ENCODE measurements around the gene RGS17. TPM values are rescaled to one million over a fixed set of nuclear protein-coding genes. Genes with fewer than 3 reads are reported as not detected.
A peak's percentile ranks its signal among the peaks of the same experiment; 100 is the strongest.
"Not testable (repeated sequence)": the region's sequence is repeated elsewhere in the genome, so short reads cannot be mapped to it uniquely, and the experiment has no call there.

The RGS17 gene
- total RNA-seq (2014; rRNA removed; shearing (Covaris generic)): 1.1 and 1.2 TPM in 2 replicates
- 0.95 and 1.5 TPM in 2 replicates for polyA plus RNA-seq (2015; cell fraction: cytosol; rRNA removed)
- polyA plus RNA-seq (2015; cell fraction: nucleus; rRNA removed): 1.3 and 1.6 TPM in 2 replicates

GRCh38 chr6:153131037-153131981 is at the start of gene RGS17:
Gene RGS17, minus strand, starts transcription at chr6:153131282. Its CDS starts 87,264 bp downstream, at chr6:153044018.
- in situ Hi-C loops (cut with HindIII; ENCODE audit: low pct_unique_long_range_greater_than_20kb, low sequenced_read_pairs): no loop called here
- peak; percentile 63 for DNase-seq (ENCODE audit: low read depth, low spot score)

- DNase-seq (ENCODE audit: low read depth, low spot score): no peak
Observed at GRCh38 chr6:153172815-153173214, 41.7 kb upstream of the RGS17 start.

GRCh38 chr6:153170511-153170910 is 39.4 kb upstream of the RGS17 start:
- DNase-seq (ENCODE audit: low read depth, low spot score): no peak
- in situ Hi-C loops (cut with HindIII; ENCODE audit: low pct_unique_long_range_greater_than_20kb, low sequenced_read_pairs): no loop called here

More at GRCh38 chr6:153172815-153173214, 41.7 kb upstream of the RGS17 start:
- in situ Hi-C loops (cut with HindIII; ENCODE audit: low pct_unique_long_range_greater_than_20kb, low sequenced_read_pairs): no loop called here

- in situ Hi-C loops (cut with HindIII; ENCODE audit: low pct_unique_long_range_greater_than_20kb, low sequenced_read_pairs): no loop called here
- no peak for DNase-seq (ENCODE audit: low read depth, low spot score)
Observed at GRCh38 chr6:153167907-153168306, 36.8 kb upstream of the RGS17 start.

- in situ Hi-C loops (cut with HindIII; ENCODE audit: low pct_unique_long_range_greater_than_20kb, low sequenced_read_pairs): no loop called here
- DNase-seq (ENCODE audit: low read depth, low spot score): no peak
Observed at GRCh38 chr6:153167061-153167891, 36.2 kb upstream of the RGS17 start.

- in situ Hi-C loops (cut with HindIII; ENCODE audit: low pct_unique_long_range_greater_than_20kb, low sequenced_read_pairs): no loop called here
Observed at GRCh38 chr6:153162646-153163045, 31.6 kb upstream of the RGS17 start.

GRCh38 chr6:153162172-153162571 is 31.1 kb upstream of the RGS17 start:
- in situ Hi-C loops (cut with HindIII; ENCODE audit: low pct_unique_long_range_greater_than_20kb, low sequenced_read_pairs): no loop called here

More at GRCh38 chr6:153162646-153163045, 31.6 kb upstream of the RGS17 start:
- no peak for DNase-seq (ENCODE audit: low read depth, low spot score)

GRCh38 chr6:153160221-153160620 is 29.1 kb upstream of the RGS17 start:
- in situ Hi-C loops (cut with HindIII; ENCODE audit: low pct_unique_long_range_greater_than_20kb, low sequenced_read_pairs): no loop called here
- no peak for DNase-seq (ENCODE audit: low read depth, low spot score)

More at GRCh38 chr6:153162172-153162571, 31.1 kb upstream of the RGS17 start:
- DNase-seq (ENCODE audit: low read depth, low spot score): no peak

- in situ Hi-C loops (cut with HindIII; ENCODE audit: low pct_unique_long_range_greater_than_20kb, low sequenced_read_pairs): no loop called here
- DNase-seq (ENCODE audit: low read depth, low spot score): no peak
Observed at GRCh38 chr6:153150752-153151440, 19.8 kb upstream of the RGS17 start.

GRCh38 chr6:153150371-153150751 is 19.3 kb upstream of the RGS17 start:
- DNase-seq (ENCODE audit: low read depth, low spot score): no peak
- in situ Hi-C loops (cut with HindIII; ENCODE audit: low pct_unique_long_range_greater_than_20kb, low sequenced_read_pairs): no loop called here

GRCh38 chr6:153149891-153150290 is 18.8 kb upstream of the RGS17 start:
- no peak for DNase-seq (ENCODE audit: low read depth, low spot score)
- in situ Hi-C loops (cut with HindIII; ENCODE audit: low pct_unique_long_range_greater_than_20kb, low sequenced_read_pairs): no loop called here

- in situ Hi-C loops (cut with HindIII; ENCODE audit: low pct_unique_long_range_greater_than_20kb, low sequenced_read_pairs): no loop called here
- no peak for DNase-seq (ENCODE audit: low read depth, low spot score)
Observed at GRCh38 chr6:153146413-153146812, 15.3 kb upstream of the RGS17 start.

GRCh38 chr6:153145591-153145990 is 14.5 kb upstream of the RGS17 start:
- in situ Hi-C loops (cut with HindIII; ENCODE audit: low pct_unique_long_range_greater_than_20kb, low sequenced_read_pairs): no loop called here
- DNase-seq (ENCODE audit: low read depth, low spot score): no peak

- in situ Hi-C loops (cut with HindIII; ENCODE audit: low pct_unique_long_range_greater_than_20kb, low sequenced_read_pairs): no loop called here
- DNase-seq (ENCODE audit: low read depth, low spot score): no peak
Observed at GRCh38 chr6:153143200-153143599, 12.1 kb upstream of the RGS17 start.

- no peak for DNase-seq (ENCODE audit: low read depth, low spot score)
- in situ Hi-C loops (cut with HindIII; ENCODE audit: low pct_unique_long_range_greater_than_20kb, low sequenced_read_pairs): no loop called here
Observed at GRCh38 chr6:153140299-153140698, 9.2 kb upstream of the RGS17 start.

- in situ Hi-C loops (cut with HindIII; ENCODE audit: low pct_unique_long_range_greater_than_20kb, low sequenced_read_pairs): no loop called here
- no peak for DNase-seq (ENCODE audit: low read depth, low spot score)
Observed at GRCh38 chr6:153138930-153139329, 7.8 kb upstream of the RGS17 start.

- in situ Hi-C loops (cut with HindIII; ENCODE audit: low pct_unique_long_range_greater_than_20kb, low sequenced_read_pairs): no loop called here
- DNase-seq (ENCODE audit: low read depth, low spot score): no peak
Observed at GRCh38 chr6:153135681-153136080, 4.6 kb upstream of the RGS17 start.

- in situ Hi-C loops (cut with HindIII; ENCODE audit: low pct_unique_long_range_greater_than_20kb, low sequenced_read_pairs); DNase-seq (ENCODE audit: low read depth, low spot score): not testable (repeated sequence)
Observed at GRCh38 chr6:153133667-153134066, 2.6 kb upstream of the RGS17 start.
